ENCODE data around the gene FKBP1C. TPM values are rescaled to one million over a fixed set of nuclear protein-coding genes. Genes with fewer than 3 reads are reported as not detected.

Gene FKBP1C
- total and polyA plus RNA-seq, 10 of the 15 experiments (the other 5 are each of a cell fraction or from before 2014, with no cell fraction given), result 0.42 to 5.5 (median 1.5) TPM

GRCh38 chr6:63245420-63245819, 34.2 kb downstream of the FKBP1C start:
- DNase-seq (ENCODE audit: low read depth, low spot score) (no peak), ATAC-seq (no peak), FAIRE-seq (no peak)
- ChIA-PET CTCF (interaction anchor here (0.8 to 1.3 kb wide), 2 partner anchors 11 to 16 kb away, joined by 3 read pairs; no protein-coding TSS in a partner anchor), SMC1A (ENCODE audit: uncharacterized antibody, unreplicated experiment) (interaction anchor here (1.2 to 2.1 kb wide), 2 partner anchors 23 kb away, joined by 3 to 7 read pairs; no protein-coding TSS in a partner anchor), POLR2A (interaction anchor here (0.6 kb wide), 1 partner anchor 314 kb away, joined by 3 read pairs; no protein-coding TSS in a partner anchor), RAD21 (ENCODE audit: unreplicated experiment) (no interaction called here)
- H4K20me1 ChIP-seq (ENCODE audit: control insufficient read depth, insufficient read depth), result no peaks in the 10 kb centered on the region
- 0% methylated on average over 2 of the region's 2 CpGs for WGBS (ENCODE audit: insufficient coverage, insufficient replicate concordance, low lambda C conversion rate, missing lambda C conversion rate)
- no peaks in the 10 kb centered on the region for H3K9me3 ChIP-seq (replicated peaks; ENCODE audit: control insufficient read depth, insufficient read depth, low read length)
- no peaks in the 10 kb centered on the region for H3K27me3 ChIP-seq (replicated peaks in 1 of 2; ENCODE audit: control insufficient read depth in 2 of 2, insufficient read depth in 2 of 2, low read length in 1 of 2)
- no peak overlapping the region for H2AFZ ChIP-seq (ENCODE audit: control insufficient read depth, low read depth, low read length)
- H3K27ac ChIP-seq (ENCODE audit: control insufficient read depth, insufficient read depth), result no peak overlapping the region
- no peak overlapping the region for H3K4me2 ChIP-seq (ENCODE audit: control insufficient read depth, insufficient read depth)
- no peak overlapping the region for H3K9ac ChIP-seq (ENCODE audit: control insufficient read depth, insufficient read depth, low read length)
- intact Hi-C loops (cut with micrococcal nuclease; ENCODE audit: unreplicated experiment), result no loop called here
- no peaks in the 10 kb centered on the region for H3K4me1 ChIP-seq (ENCODE audit: control insufficient read depth, insufficient read depth, low read length)
- no TSS peak for BruUV-seq (replicated peaks)
- H3K79me2 ChIP-seq (ENCODE audit: control insufficient read depth, insufficient read depth, low read length), result no peaks in the 10 kb centered on the region
- no peak for TF ChIP-seq HCFC1 (IDR thresholded peaks at IDR 0.05; ENCODE audit: low read length)
- no peak for TF ChIP-seq MLLT1 (IDR thresholded peaks at IDR 0.05)
- no peak for TF ChIP-seq NFYA (IDR thresholded peaks at IDR 0.05; ENCODE audit: borderline replicate concordance, low read depth, low read length)
- TF ChIP-seq NR2C2 (IDR thresholded peaks at IDR 0.05; ENCODE audit: borderline replicate concordance, control insufficient read depth, insufficient read length, low read depth), result no peak
- no peak for TF ChIP-seq CHD4 (IDR thresholded peaks at IDR 0.05)
- no peak for TF ChIP-seq BCL3 (IDR thresholded peaks at IDR 0.05; ENCODE audit: borderline replicate concordance, insufficient read depth, low read depth, low read length, poor library complexity, severe bottlenecking)
- TF ChIP-seq RAD21 (IDR thresholded peaks at IDR 0.05; ENCODE audit: insufficient read depth, low read depth, low read length), result no peak
- no peak for TF ChIP-seq BACH1 (IDR thresholded peaks at IDR 0.05; ENCODE audit: borderline replicate concordance)
- no peak overlapping the region for H3K4me3 ChIP-seq
- in situ Hi-C loops (cut with MboI), result no loop called here
- H3K36me3 ChIP-seq (ENCODE audit: control insufficient read depth in 2 of 2, insufficient read depth in 2 of 2, low read length in 1 of 2), result no peaks in the 10 kb centered on the region

Measured in GM12878 (cell line).